Neural progenitor cell (in vitro differentiated cells): ENCODE measurements around the gene GFY.

Experiments
- CTCF ChIP-seq: fragments of 200-600 bp; sonication (generic); IDR thresholded peaks from 2 replicates; pipeline ENCODE4 v1.5.1; 2017; ENCODE audit warnings: antibody characterized with exemption, mild to moderate bottlenecking
- EZH2 ChIP-seq: fragments of 200-600 bp; sonication (generic); IDR thresholded peaks from 2 replicates; pipeline ENCODE4 v1.6.1; 2017; ENCODE audit warnings: antibody characterized with exemption, mild to moderate bottlenecking, moderate library complexity
- EZH2phosphoT487 ChIP-seq: fragments of 200-600 bp; sonication (generic); IDR thresholded peaks from 2 replicates; pipeline ENCODE4 v1.6.1; 2017; ENCODE audit warnings: antibody characterized with exemption

DNA sequence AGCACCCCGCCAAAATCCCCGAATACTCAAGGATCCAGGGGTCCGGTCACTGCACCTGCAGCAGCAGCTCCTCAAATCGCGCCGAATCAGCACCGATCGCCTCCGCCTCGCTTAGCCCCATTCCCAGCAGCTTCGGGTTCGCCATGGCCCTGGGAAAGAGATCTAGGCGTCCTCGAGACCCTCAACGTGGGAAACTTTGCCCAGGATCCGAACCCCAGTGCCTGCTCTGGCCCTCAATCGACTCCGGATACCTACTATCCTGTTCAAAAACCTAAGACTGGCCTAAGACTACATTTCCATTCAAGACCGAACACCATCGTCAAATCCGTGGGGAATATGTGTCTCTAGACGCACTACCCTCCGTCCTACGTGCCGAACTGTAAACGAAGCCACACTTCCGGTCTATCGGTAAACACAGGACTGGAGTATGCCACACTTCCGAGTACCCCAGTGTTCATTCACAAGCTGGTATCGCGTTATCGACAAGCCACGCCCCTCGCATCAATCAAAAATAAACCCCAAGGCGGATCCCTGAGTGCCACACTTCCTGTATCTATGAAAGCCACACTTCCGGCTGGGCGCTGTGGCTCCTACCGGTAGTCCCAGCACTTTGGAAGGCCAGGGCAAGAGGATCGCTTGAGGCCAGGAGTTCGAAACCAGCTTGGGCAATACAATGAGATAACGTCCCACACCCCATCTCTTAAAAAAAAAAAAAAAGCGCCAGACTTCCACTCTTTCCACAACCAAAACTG lies 26.4 kb downstream of the GFY start, which contains the start of gene PIH1D1:
- TF ChIP-seq CTCF (no peak), EZH2 (no peak), EZH2phosphoT487 (no peak)
